PC-9 (cell line): ENCODE data around the gene AMBRA1. TPM values are rescaled to one million over a fixed set of nuclear protein-coding genes. Genes with fewer than 3 reads are reported as not detected.

Source experiments
- BruUV-seq: library from RNA; stranded (reverse); fragments of 400-500 nt; replicated peaks from 2 replicates; lab custom pipeline; 2021; lab: Mats Ljungman, UMichigan
- CTCF ChIA-PET: fragments of 300-600 bp; sonication (Branson Sonifier 250); formaldehyde crosslinking; loops from one replicate; lab custom pipeline; 2022; ENCODE audit warnings: antibody characterized with exemption; lab: Charles Lee
- POLR2A ChIA-PET: fragments of 300-600 bp; sonication (Branson Sonifier 250); formaldehyde crosslinking; loops from one replicate; lab custom pipeline; 2022; ENCODE audit warnings: antibody characterized with exemption; ENCODE audit not compliant: unreplicated experiment; lab: Charles Lee
- DNase-seq, 2 experiments: peaks; one replicate each; pipeline versions ENCODE4 v3.0.0 to v3.0.0-alpha.2; 2015 to 2022; ENCODE audit warnings: mixed read lengths in 1 of 2
- H2AFZ ChIP-seq: fragments of 200-600 bp; sonication (generic); 2 replicates; pipeline ENCODE4 v1.8.1; 2017; ENCODE audit warnings: antibody characterized with exemption
- H3F3A ChIP-seq: fragments of 200-600 bp; sonication (generic); 2 replicates; pipeline ENCODE4 v1.8.1; 2017; ENCODE audit warnings: antibody characterized with exemption, mild to moderate bottlenecking, low read depth; ENCODE audit not compliant: insufficient read depth
- H3K27ac ChIP-seq: fragments of 200-600 bp; sonication (generic); 2 replicates; pipeline ENCODE4 v1.6.1; 2016; ENCODE audit warnings: mixed run types
- H3K27me3 ChIP-seq: fragments of 200-600 bp; sonication (generic); 2 replicates; pipeline ENCODE4 v1.6.1; 2016; ENCODE audit warnings: low read depth, mixed run types; ENCODE audit not compliant: insufficient read depth
- H3K36me3 ChIP-seq: fragments of 200-600 bp; sonication (generic); 2 replicates; pipeline ENCODE4 v1.6.1; 2016; ENCODE audit warnings: low read depth, mixed run types
- H3K4me1 ChIP-seq: fragments of 200-600 bp; sonication (generic); replicated peaks from 2 replicates; pipeline ENCODE4 v1.6.1; 2016; ENCODE audit warnings: mixed run types; ENCODE audit not compliant: insufficient read depth
- H3K4me2 ChIP-seq: fragments of 200-600 bp; sonication (generic); 2 replicates; pipeline ENCODE4 v1.6.1; 2017; ENCODE audit warnings: mixed run types
- H3K4me3 ChIP-seq: fragments of 200-600 bp; sonication (generic); 2 replicates; pipeline ENCODE4 v1.6.1; 2016; ENCODE audit warnings: mixed run types
- H3K79me2 ChIP-seq: fragments of 200-600 bp; sonication (generic); 2 replicates; pipeline ENCODE4 v1.6.1; 2017; ENCODE audit warnings: low read depth, mixed run types
- H3K9me2 ChIP-seq: fragments of 200-600 bp; sonication (generic); 2 replicates; pipeline ENCODE4 v1.8.1; 2017; ENCODE audit warnings: mild to moderate bottlenecking; ENCODE audit not compliant: insufficient read depth
- H3K9me3 ChIP-seq: fragments of 200-600 bp; sonication (generic); 2 replicates; pipeline ENCODE4 v1.8.1; 2016; ENCODE audit warnings: low read depth; ENCODE audit not compliant: insufficient read depth
- H4K20me1 ChIP-seq: fragments of 200-600 bp; sonication (generic); 2 replicates; pipeline ENCODE4 v1.8.1; 2017; ENCODE audit not compliant: insufficient read depth
- CTCF ChIP-seq: fragments of 200-600 bp; sonication (generic); conservative IDR thresholded peaks from 2 replicates; pipeline ENCODE4 v1.6.1; 2017; ENCODE audit warnings: mixed run types, antibody characterized with exemption, mild to moderate bottlenecking, moderate library complexity
- EZH2 ChIP-seq: fragments of 200-600 bp; sonication (generic); IDR thresholded peaks from 2 replicates; pipeline ENCODE4 v1.8.0; 2017; ENCODE audit warnings: antibody characterized with exemption, low read depth
- intact Hi-C: fragments of 100-400 bp; cut with micrococcal nuclease; formaldehyde crosslinking; loops from one replicate; pipeline ENCODE4 v1.10.0; 2022; ENCODE audit not compliant: unreplicated experiment
- total RNA-seq: library from RNA; stranded (reverse); gene quantifications from 2 replicates; pipeline ENCODE4 v1.2.3, GENCODE V29; 2021

Gene AMBRA1
- total RNA-seq, 1 experiment from 2014 or later: 41.4 TPM

- Histone ChIP-seq H2AFZ (0 out of 2 replicates have a peak overlapping the region, but pooled peaks have one; percentile 2), H3K4me2 (peak overlapping the region; percentile 77), H3F3A (peaks cover 56% of the 10 kb centered on the region), H4K20me1 (no peaks in the 10 kb centered on the region), H3K9me2 (no peaks in the 10 kb centered on the region), H3K4me1 (peaks cover 65% of the 10 kb centered on the region), H3K79me2 (peaks cover 89% of the 10 kb centered on the region), H3K36me3 (no peaks in the 10 kb centered on the region), H3K4me3 (peak overlapping the region; percentile 43; the same call in 1 of the 2 replicates), H3K27ac (peak overlapping the region; percentile 95), H3K27me3 (no peaks in the 10 kb centered on the region), H3K9me3 (no peaks in the 10 kb centered on the region)
- TSS peak; percentile 74 for BruUV-seq
- TF ChIP-seq CTCF: no peak
- intact Hi-C loops: loop anchor here (1.0 to 2.0 kb wide), 2 partner anchors 40 to 62 kb away; partner anchors contain the start of genes AMBRA1, ATG13 and HARBI1
- CTCF ChIA-PET: interaction anchor here (0.5 to 1.6 kb wide), 2 partner anchors 63 to 264 kb away, joined by 6 to 12 read pairs; partner anchors contain the start of genes ATG13 and HARBI1
- POLR2A ChIA-PET: interaction anchor here (0.6 to 0.7 kb wide), 5 partner anchors 60 to 463 kb away, joined by 4 to 13 read pairs (median 4); no protein-coding TSS in a partner anchor
- peak; percentile 17 to 97 for DNase-seq
Measured at GRCh38 chr11:46554213-46555147, 39.3 kb downstream of the AMBRA1 start.

- Histone ChIP-seq H3K9me3 (no peaks in the 10 kb centered on the region), H4K20me1 (no peaks in the 10 kb centered on the region), H3K4me2 (peak overlapping the region; percentile 77), H2AFZ (no peak overlapping the region), H3K9me2 (no peaks in the 10 kb centered on the region), H3K27me3 (no peaks in the 10 kb centered on the region), H3K27ac (peak overlapping the region; percentile 95), H3F3A (peaks cover 56% of the 10 kb centered on the region), H3K4me1 (peaks cover 62% of the 10 kb centered on the region), H3K79me2 (peaks cover 89% of the 10 kb centered on the region), H3K36me3 (no peaks in the 10 kb centered on the region), H3K4me3 (peak overlapping the region; percentile 43; the same call in 1 of the 2 replicates)
- BruUV-seq: no TSS peak
- ChIA-PET POLR2A (interaction anchor here (0.6 to 0.7 kb wide), 3 partner anchors 60 to 463 kb away, joined by 4 read pairs; no protein-coding TSS in a partner anchor), CTCF (interaction anchor here (1.6 kb wide), 1 partner anchor 64 kb away, joined by 12 read pairs; the partner anchor contains the start of genes ATG13 and HARBI1)
- DNase-seq: peak; percentile 43 to 96
- intact Hi-C loops: loop anchor here (1.0 to 2.0 kb wide), 2 partner anchors 40 to 63 kb away; partner anchors contain the start of genes AMBRA1, ATG13 and HARBI1
- no peak for TF ChIP-seq CTCF
- no peak for TF ChIP-seq EZH2
Measured at GRCh38 chr11:46553814-46554212, 40.0 kb downstream of the AMBRA1 start.

GRCh38 chr11:46551261-46551660 lies 42.6 kb downstream of the AMBRA1 start:
- no peak for TF ChIP-seq CTCF
- TF ChIP-seq EZH2: no peak
- Histone ChIP-seq H3K4me2 (no peak overlapping the region), H3K4me1 (peaks cover 40% of the 10 kb centered on the region), H3K9me3 (no peaks in the 10 kb centered on the region), H3K27me3 (no peaks in the 10 kb centered on the region), H2AFZ (no peak overlapping the region), H3K79me2 (peaks cover 72% of the 10 kb centered on the region), H4K20me1 (no peaks in the 10 kb centered on the region), H3K27ac (no peak overlapping the region), H3K4me3 (no peak overlapping the region), H3K9me2 (no peaks in the 10 kb centered on the region), H3K36me3 (peaks cover 13% of the 10 kb centered on the region), H3F3A (peaks cover 48% of the 10 kb centered on the region)
- DNase-seq: no peak
- intact Hi-C loops: no loop called here
- POLR2A ChIA-PET: interaction anchor here (0.7 kb wide), 1 partner anchor 42 kb away, joined by 3 read pairs; the partner anchor contains the start of gene AMBRA1
- BruUV-seq: no TSS peak
- CTCF ChIA-PET: no interaction called here
